Measurements from ENCODE around the gene HDAC10. TPM values are rescaled to one million over a fixed set of nuclear protein-coding genes. Genes with fewer than 3 reads are reported as not detected.

HDAC10 gene
- 30.0 and 38.8 TPM in 2 replicates for total RNA-seq

GRCh38 chr22:50250555-50251476 lies at the start of gene HDAC10:
Gene HDAC10 (minus strand): TSS chr22:50251265. CDS start chr22:50251032, 233 bp downstream.

GRCh38 chr22:50269970-50270665 lies 19.1 kb upstream of the HDAC10 start, which contains the start of gene MAPK11:
Gene MAPK11 (minus strand): TSS chr22:50270380. CDS start chr22:50270292, 88 bp downstream.

GRCh38 chr22:50261615-50262459 lies 10.8 kb upstream of the HDAC10 start, which contains the start of gene MAPK12:
Gene MAPK12 (minus strand): TSS chr22:50261683. CDS start chr22:50261509, 174 bp downstream.

GRCh38 chr22:50244420-50245213 lies 6.4 kb downstream of the HDAC10 start, which contains the start of gene TUBGCP6:
Gene TUBGCP6 (minus strand): TSS chr22:50245023. CDS start chr22:50244459, 564 bp downstream.

GRCh38 chr22:50200461-50201190 lies 50.4 kb downstream of the HDAC10 start, which contains the start of gene SELENOO:
Gene SELENOO (plus strand): TSS chr22:50201011. CDS start chr22:50201037, 26 bp downstream.

Other genes starting within 250 kb of the HDAC10 start
- gene IL17REL, start 238.5 kb downstream of the HDAC10 start, total RNA-seq: not detected in 2 replicates
- gene TTLL8, start 193.0 kb downstream of the HDAC10 start, total RNA-seq: not detected in 2 replicates
- 0.29 TPM in 1 of 2 replicates, not detected in the other for gene MLC1, start 165.8 kb downstream of the HDAC10 start, total RNA-seq
- 0.89 and 1.2 TPM in 2 replicates for gene MOV10L1, start 161.3 kb downstream of the HDAC10 start, total RNA-seq
- gene PANX2, start 80.5 kb downstream of the HDAC10 start, total RNA-seq: under 0.01 and 1.1 TPM in 2 replicates
- 35.6 and 44.1 TPM in 2 replicates for gene TRABD, start 65.4 kb downstream of the HDAC10 start, total RNA-seq
- gene SELENOO, start 50.3 kb downstream of the HDAC10 start, total RNA-seq: 34.0 and 35.6 TPM in 2 replicates
- gene TUBGCP6, start 6.2 kb downstream of the HDAC10 start, total RNA-seq: 16.8 and 27.1 TPM in 2 replicates
- 36.5 and 51.0 TPM in 2 replicates for gene MAPK12, start 10.4 kb upstream of the HDAC10 start, total RNA-seq
- 14.4 and 26.8 TPM in 2 replicates for gene MAPK11, start 19.1 kb upstream of the HDAC10 start, total RNA-seq
- gene PLXNB2, start 56.4 kb upstream of the HDAC10 start, total RNA-seq: 161 and 185 TPM in 2 replicates
- 1.4 and 5.0 TPM in 2 replicates for gene DENND6B, start 75.7 kb upstream of the HDAC10 start, total RNA-seq
- gene PPP6R2, start 92.1 kb upstream of the HDAC10 start, total RNA-seq: 53.0 and 61.1 TPM in 2 replicates
- 58.5 and 60.5 TPM in 2 replicates for gene SBF1, start 223.8 kb upstream of the HDAC10 start, total RNA-seq
- gene ADM2, start 230.3 kb upstream of the HDAC10 start, total RNA-seq: 6.9 and 20.2 TPM in 2 replicates
- gene MIOX, start 235.6 kb upstream of the HDAC10 start, total RNA-seq: not detected in 2 replicates